IPS DF 6.9 (cell line): ENCODE results near the gene C1orf232.

Experiments used
- DNase-seq: peaks from one replicate; pipeline ENCODE4 v3.0.0-alpha.2; 2013; ENCODE audit warnings: low read depth, low spot score
- H3K27ac ChIP-seq: one replicate; pipeline ENCODE4 v1.5.1; 2013; ENCODE audit warnings: low read length, control low read depth
- H3K27me3 ChIP-seq: 2 replicates; pipeline ENCODE4 v1.6.1; 2013; ENCODE audit warnings: mild to moderate bottlenecking, low read length; ENCODE audit not compliant: control insufficient read depth, insufficient read depth
- H3K36me3 ChIP-seq: 2 replicates; pipeline ENCODE4 v1.6.1; 2013; ENCODE audit warnings: low read length; ENCODE audit not compliant: control insufficient read depth, insufficient read depth
- H3K4me1 ChIP-seq: 2 replicates; pipeline ENCODE4 v1.6.1; 2013; ENCODE audit warnings: low read length; ENCODE audit not compliant: control insufficient read depth, insufficient read depth
- H3K4me3 ChIP-seq: 2 replicates; pipeline ENCODE4 v1.5.1; 2013; ENCODE audit warnings: mild to moderate bottlenecking, low read length
- H3K9me3 ChIP-seq: 2 replicates; pipeline ENCODE4 v1.6.1; 2013; ENCODE audit warnings: low read length, inconsistent platforms; ENCODE audit not compliant: control insufficient read depth, insufficient read depth
- WGBS: extraction: QIAGEN DNeasy Blood & Tissue Kit; methylation state at CpG from one replicate; pipeline ENCODE4 v1.1.7; 2013; ENCODE audit warnings: mixed read lengths, missing lambda C conversion rate; ENCODE audit not compliant: insufficient read length, insufficient coverage; 5-methylcytosine and 5-hydroxymethylcytosine counted together

Gene C1orf232

DNA sequence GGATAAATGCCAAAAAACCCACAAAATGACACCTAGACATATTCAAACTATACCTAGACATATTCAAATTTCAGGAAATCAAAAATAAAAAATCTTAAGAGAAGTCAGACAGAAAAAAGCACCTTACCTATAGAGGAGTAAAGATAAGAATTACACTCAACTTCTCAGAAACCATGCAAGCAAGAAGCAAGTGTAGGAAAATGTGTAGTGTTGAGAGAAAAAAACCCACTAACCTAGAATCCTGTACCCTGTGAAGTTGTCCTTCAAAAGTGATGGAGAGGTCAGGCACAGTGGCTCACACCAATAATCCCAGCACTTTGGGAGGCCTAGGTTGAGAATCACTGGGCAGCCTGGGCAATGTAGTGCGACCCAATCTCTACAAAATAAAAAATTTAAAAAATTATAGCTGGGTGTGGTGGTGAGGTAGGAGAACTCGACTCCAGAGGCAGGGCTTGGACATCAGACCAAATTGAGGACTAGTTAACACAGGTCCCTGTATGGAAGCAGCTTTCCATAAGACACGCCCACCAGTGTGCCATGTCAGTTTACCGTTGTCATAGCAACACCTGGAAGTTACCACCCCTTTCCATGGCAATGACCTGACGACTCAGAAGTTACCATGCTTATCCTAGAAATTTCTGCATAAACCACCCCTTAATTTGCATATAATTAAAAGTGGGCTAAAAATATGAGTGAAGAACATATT, 36.5 kb downstream of the C1orf232 start:
- H3K4me1 ChIP-seq, result no peaks in the 10 kb centered on the region
- no CpG with 5 or more reads among the region's 5 CpGs for WGBS
- no peak for DNase-seq

DNA sequence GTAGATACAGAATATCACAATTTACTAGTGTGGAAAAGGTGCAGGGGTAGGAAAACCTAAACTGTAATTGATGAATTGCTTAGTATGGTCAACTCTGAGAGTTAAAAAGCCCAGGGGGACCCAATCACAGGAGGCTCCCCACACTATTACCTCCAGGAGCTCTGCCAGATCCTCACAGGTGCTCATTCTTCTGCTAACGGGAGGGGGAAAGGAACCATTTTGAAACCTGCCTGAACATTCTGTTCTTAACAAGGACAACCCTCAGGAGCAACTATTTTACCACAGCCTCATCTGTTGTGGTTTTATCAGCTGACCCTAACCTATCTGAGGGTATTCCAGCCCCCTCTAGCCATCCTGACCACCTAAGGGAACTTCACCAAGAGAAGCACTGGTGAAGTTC, 38.1 kb downstream of the C1orf232 start:
- no peaks in the 10 kb centered on the region for H3K9me3 ChIP-seq
- DNase-seq, result no peak
- H3K4me3 ChIP-seq, result no peak overlapping the region
- no peaks in the 10 kb centered on the region for H3K4me1 ChIP-seq
- no CpG with 5 or more reads among the region's 1 CpG for WGBS
- no peaks in the 10 kb centered on the region for H3K27me3 ChIP-seq
- H3K27ac ChIP-seq, result no peak overlapping the region
- no peaks in the 10 kb centered on the region for H3K36me3 ChIP-seq

More for the DNA sequence above, 36.5 kb downstream of the C1orf232 start:
- Histone ChIP-seq H3K27ac (no peak overlapping the region), H3K36me3 (no peaks in the 10 kb centered on the region), H3K27me3 (no peaks in the 10 kb centered on the region), H3K9me3 (no peaks in the 10 kb centered on the region), H3K4me3 (no peak overlapping the region)

DNA sequence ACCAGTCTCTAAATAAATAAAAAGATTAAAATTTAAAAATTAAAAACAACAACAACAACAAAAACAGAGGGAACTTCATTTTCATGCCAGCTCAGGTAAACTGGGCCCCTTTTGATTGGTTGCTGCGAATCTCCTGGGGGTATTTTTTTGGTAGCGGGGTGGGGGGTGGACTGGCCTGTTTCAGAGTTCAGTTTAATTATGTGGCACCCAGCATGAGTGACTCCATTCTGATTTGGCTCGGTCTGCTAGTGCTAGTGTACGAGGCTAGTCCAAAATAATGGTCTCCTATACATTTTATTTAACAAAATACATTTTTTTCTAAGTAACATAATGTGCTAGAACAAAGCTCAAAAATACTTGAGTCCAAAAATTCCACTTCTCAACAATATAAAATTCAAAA, 39.0 kb downstream of the C1orf232 start:
- Histone ChIP-seq H3K27me3 (no peaks in the 10 kb centered on the region), H3K36me3 (no peaks in the 10 kb centered on the region), H3K4me1 (no peaks in the 10 kb centered on the region), H3K4me3 (no peak overlapping the region), H3K9me3 (no peaks in the 10 kb centered on the region), H3K27ac (no peak overlapping the region)
- no CpG with 5 or more reads among the region's 4 CpGs for WGBS
- DNase-seq, result no peak

DNA sequence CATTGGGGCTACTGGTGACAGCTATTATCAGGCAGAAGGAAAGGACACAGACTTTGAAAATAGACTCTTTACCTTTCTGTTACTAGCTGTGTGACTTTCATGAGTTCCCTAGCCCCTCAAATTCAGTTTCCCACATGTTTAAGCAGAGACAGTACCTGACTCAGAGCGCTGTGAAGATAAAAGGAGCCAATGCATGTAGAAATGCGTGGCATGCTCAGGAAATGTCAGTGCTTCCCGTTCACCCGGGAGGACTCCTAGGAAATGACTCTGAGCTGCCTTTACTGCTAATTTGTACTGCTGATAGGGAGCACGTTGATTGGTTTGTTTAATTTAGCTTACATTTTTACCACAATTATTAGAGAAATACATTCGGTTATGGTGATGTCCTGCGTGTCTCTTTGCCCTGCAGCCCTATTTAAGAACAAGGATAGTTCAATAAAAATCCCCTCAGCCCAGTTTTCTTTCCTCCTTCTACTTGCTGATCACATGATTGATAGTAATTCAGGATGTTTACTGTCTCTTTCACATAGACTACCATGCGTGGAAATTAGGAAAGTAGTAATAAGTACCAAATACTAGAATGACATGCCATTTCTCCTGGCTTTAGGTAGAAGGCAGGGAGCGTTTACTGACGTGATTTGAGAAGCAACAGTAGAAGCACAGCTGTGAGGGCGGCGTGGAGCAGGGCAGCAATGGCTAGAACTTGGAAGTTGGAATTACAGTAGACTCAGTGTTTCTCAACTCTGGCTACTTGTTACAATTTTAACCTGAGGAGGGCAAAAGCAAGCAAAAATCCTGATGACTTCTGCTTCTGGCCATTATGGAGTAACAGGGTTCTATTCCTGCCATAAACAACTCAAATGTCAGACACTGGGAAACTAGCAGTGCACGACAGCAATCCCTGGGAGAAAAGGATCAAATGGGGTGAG, 41.3 kb downstream of the C1orf232 start:
- no peaks in the 10 kb centered on the region for H3K27me3 ChIP-seq
- no peak for DNase-seq
- no peaks in the 10 kb centered on the region for H3K4me1 ChIP-seq
- H3K4me3 ChIP-seq, result no peak overlapping the region
- no peaks in the 10 kb centered on the region for H3K9me3 ChIP-seq
- WGBS, result no CpG with 5 or more reads among the region's 13 CpGs
- no peaks in the 10 kb centered on the region for H3K36me3 ChIP-seq
- H3K27ac ChIP-seq, result no peak overlapping the region

DNA sequence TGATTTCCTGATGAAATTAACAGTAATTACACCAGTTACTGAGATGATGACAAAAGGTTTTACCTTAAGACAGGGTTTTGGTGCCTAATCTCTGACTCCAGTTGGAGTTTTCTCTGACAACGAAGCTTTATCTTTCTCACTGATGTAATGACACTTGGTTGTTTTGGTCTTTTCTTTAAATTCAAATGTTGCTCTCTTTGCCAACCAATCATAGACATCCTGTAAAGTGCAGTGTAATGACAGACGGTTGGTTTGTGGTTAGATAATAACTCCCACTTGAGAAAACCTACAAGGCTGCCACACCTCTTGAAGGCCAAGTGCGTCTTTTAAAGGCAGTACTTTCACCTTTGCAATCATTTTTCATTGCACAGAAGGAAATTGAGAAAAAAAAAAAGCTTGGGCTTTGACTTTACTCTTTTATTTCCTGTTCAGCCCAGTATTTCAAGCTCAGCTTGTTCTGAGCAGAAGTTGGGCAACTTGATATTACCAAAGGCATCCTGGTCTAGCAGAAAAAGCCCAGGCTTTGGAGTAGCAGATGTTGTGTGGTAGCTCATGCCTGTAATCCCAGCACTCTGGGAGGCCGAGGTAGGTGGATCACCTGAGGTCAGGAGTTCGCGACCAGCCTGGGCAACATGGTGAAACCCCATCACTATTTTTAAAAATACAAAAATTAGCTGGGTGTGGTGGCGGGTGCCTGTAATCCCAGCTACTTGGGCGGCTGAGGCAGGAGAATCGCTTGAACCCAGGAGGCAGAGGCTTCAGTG, 42.3 kb downstream of the C1orf232 start:
- H3K27me3 ChIP-seq, result no peaks in the 10 kb centered on the region
- no peaks in the 10 kb centered on the region for H3K9me3 ChIP-seq
- H3K4me3 ChIP-seq, result no peak overlapping the region
- WGBS, result no CpG with 5 or more reads among the region's 9 CpGs
- DNase-seq, result no peak
- no peaks in the 10 kb centered on the region for H3K4me1 ChIP-seq
- no peak overlapping the region for H3K27ac ChIP-seq
- no peaks in the 10 kb centered on the region; the same call in 1 of the 2 replicates for H3K36me3 ChIP-seq

DNA sequence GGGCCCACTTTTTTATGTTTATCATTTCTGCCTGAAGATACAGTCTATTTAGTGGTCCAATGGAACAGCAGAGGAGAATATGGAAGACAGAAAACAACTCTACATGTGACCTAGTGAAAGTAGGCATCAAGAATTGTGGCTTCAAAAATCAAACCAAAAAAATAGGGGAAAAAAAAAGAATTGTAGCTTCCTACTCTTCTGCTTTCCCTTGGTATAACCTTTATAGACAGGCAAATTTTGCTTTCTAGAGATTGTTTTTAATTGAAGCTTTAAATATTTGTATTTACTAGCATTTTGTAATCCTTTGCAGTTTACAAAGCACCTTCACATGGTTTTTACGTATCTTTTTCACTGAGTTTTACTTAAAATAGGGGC, 42.8 kb downstream of the C1orf232 start:
- Histone ChIP-seq H3K4me3 (no peak overlapping the region), H3K27ac (no peak overlapping the region), H3K36me3 (no peaks in the 10 kb centered on the region; the same call in 1 of the 2 replicates), H3K27me3 (no peaks in the 10 kb centered on the region), H3K4me1 (no peaks in the 10 kb centered on the region), H3K9me3 (no peaks in the 10 kb centered on the region)
- WGBS, result no CpG with 5 or more reads among the region's 1 CpG
- DNase-seq, result no peak

DNA sequence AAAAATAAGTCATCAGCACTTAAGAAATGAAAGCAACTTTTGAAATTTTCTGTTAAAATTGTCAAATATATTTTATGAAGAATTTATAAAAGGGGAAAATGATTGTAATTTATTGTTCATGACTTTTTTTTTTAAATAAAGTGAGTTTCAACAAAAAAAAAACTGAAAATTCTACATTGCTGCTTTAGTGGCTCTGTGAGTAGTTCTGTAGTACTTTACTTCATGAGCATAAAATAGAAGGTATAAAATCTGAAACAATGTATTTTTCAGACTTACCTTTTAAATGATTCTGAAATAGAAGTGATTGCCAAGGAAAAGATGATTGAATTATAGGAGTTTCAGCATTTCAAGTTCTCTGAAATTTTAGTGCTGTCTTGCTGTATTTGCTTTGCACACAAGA, 43.4 kb downstream of the C1orf232 start:
- Histone ChIP-seq H3K4me1 (no peaks in the 10 kb centered on the region), H3K27ac (no peak overlapping the region), H3K4me3 (no peak overlapping the region), H3K27me3 (no peaks in the 10 kb centered on the region), H3K36me3 (no peaks in the 10 kb centered on the region; the same call in 1 of the 2 replicates), H3K9me3 (no peaks in the 10 kb centered on the region)
- no peak for DNase-seq

DNA sequence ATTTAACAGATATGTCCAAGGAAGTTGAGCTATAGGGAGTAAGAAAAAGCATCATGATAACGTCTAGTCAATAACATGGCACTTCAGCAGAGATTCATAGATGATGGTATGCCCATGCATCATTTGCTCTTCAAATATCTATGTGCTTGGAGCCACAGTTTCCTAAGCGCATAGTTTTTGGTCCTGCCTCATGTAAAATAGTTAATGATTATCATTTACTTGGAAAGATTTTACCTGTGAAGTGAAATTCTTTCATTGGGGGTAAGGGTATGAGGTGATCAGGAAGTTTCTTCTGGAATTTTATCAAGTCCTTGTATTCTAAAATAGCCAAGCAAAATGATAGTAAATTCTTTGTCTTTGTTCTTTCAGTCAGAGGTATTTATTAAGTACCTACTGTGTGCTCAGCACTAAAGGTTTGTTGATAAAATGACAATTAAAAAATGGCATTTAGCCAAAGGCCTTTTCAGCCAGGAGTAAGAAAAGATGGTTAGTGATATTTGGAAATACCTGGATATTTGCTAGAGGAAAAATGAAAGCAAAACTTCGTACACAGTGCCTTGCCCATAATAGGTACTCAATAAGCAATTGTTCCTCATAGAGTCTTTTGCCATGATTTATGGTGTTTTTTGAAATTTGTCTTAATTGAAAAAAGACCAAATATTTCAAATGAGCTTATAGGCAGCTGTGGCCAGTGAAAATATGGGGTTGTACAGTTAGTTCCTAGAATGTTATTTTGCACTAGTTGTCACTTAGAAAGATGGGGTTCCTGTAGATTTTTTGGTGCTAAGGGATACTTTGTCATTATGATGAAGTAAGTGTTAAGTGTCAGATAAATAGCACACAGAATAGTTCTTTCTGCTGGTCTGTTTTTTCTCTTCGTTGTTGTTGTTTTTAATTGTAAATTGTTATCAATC, 44.1 kb downstream of the C1orf232 start:
- no peak for DNase-seq
- Histone ChIP-seq H3K36me3 (no peaks in the 10 kb centered on the region; the same call in 1 of the 2 replicates), H3K27me3 (no peaks in the 10 kb centered on the region), H3K27ac (no peak overlapping the region), H3K4me3 (no peak overlapping the region), H3K4me1 (no peaks in the 10 kb centered on the region), H3K9me3 (no peaks in the 10 kb centered on the region)
- WGBS, result no CpG with 5 or more reads among the region's 4 CpGs

DNA sequence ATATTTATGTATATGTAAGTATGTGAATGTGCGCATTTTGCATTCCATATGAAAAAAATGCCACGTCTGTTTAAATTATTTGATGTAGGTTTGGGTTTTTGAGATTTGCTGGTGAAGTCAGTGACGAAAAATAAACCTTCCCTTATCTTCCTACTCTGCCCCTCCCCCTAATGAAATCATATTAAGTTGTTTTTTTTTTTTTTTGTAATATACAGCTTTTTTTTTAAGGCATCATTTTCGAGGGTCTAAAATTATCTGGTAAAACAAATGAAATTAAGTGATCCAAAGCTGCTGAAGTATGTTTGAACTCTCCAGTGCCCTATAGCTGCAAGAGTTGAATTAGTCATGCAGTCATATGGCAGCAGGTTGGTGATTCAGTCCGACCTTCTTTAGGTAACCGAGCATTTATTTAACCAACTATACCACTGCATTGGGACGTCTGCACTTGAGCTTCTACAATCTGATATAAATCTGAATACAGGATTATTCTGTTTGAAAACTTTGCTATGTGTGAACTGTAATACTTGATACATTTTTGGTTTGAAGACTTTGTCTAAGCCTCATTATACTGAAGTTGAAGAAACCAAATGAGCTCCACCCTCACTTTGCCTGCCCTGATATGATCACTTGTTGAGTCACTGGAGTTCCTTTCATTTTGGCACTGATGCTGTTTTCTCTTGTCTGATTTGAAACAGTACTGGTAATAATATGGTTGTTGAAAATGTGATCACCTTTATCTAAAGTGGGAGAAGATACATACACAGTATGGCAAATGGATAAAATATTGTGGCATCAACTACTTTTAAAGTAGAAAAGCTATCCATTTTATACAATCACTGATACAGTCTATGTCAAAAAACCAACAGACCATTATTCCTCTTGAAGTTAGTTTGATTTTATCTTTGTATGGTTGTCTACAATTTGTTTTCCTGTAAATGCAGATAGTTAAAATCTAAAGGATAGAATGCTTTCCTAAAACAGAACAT, 45.5 kb downstream of the C1orf232 start:
- no peak overlapping the region for H3K4me3 ChIP-seq
- no peaks in the 10 kb centered on the region for H3K27me3 ChIP-seq
- H3K9me3 ChIP-seq, result no peaks in the 10 kb centered on the region
- no peak overlapping the region for H3K27ac ChIP-seq
- no peaks in the 10 kb centered on the region for H3K4me1 ChIP-seq
- DNase-seq, result no peak
- no CpG with 5 or more reads among the region's 7 CpGs for WGBS
- no peaks in the 10 kb centered on the region; the same call in 1 of the 2 replicates for H3K36me3 ChIP-seq
